Astrocyte of the hippocampus (primary cell): ENCODE results near the gene SLC2A4.
A peak's percentile ranks its signal among the peaks of the same experiment; 100 is the strongest.

Experiments
- DNase-seq: peaks from one replicate; pipeline ENCODE4 v3.0.0; 2011; ENCODE audit warnings: low read depth, low spot score

The SLC2A4 gene

GRCh38 chr17:7266784-7267183, 14.7 kb upstream of the SLC2A4 start:
- no peak for DNase-seq

DNA sequence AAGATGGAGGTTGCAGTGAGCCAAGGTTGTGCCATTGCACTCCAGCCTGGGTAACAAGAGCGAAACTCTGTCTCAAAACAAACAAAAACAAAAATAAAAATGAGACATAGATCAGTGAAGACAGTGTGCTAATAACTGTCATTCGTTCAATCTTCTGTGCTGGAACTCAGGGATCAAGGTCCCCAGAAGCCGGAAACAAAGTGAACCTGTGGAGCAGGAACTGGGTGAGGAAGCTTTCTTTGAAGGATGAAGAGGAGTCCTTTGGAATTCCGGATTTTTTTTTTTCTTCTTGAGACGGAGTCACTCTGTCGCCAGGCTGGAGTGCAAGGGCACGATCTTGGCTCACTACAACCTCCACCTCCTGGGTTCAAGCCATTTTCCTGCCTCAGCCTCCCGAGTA, 2.1 kb upstream of the SLC2A4 start:
- no peak for DNase-seq

GRCh38 chr17:7280519-7281073, 922 bp upstream of the SLC2A4 start:
- DNase-seq: peak; percentile 89

DNA sequence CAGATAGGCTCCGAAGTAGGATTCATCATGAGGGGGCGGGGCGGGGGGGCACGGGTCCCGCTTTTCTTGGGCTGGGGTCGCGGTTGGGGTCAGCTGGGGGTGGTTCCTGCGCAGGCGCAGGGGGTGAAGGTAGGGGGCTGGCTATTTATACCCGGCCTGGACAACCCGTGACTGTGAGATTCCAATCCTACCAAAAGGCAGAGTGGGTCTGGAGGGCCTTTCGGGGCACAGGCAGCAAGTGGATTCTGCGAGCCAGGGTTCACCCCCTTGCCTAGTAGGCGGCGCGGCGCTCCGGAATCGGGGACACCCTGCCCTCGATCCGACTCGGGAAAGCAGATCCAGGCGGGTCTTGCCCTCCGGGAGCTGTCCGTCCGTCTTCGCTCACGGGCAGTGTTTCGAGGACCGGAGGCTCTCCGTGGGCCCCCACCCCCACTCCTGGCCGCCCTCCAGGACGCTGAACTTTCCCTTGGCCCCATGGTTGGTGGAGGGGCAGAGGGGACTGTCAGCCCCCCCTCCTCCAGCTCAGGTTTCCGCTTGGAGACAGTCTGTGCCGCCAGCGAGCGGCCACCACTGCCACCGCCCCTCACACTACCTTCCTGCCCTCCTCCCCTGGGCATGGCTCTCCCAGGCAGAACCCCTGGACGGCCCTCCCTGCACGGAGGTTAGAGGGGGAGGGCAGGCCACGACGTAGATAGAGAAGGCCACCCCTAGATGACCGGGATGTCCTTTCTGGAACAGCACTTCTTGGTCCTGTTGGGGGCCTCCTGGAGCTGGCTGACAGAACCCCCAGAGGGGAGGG, 634 bp downstream of the SLC2A4 start:
- no peak for DNase-seq

GRCh38 chr17:7282752-7283321, 1.3 kb downstream of the SLC2A4 start:
- no peak for DNase-seq

DNA sequence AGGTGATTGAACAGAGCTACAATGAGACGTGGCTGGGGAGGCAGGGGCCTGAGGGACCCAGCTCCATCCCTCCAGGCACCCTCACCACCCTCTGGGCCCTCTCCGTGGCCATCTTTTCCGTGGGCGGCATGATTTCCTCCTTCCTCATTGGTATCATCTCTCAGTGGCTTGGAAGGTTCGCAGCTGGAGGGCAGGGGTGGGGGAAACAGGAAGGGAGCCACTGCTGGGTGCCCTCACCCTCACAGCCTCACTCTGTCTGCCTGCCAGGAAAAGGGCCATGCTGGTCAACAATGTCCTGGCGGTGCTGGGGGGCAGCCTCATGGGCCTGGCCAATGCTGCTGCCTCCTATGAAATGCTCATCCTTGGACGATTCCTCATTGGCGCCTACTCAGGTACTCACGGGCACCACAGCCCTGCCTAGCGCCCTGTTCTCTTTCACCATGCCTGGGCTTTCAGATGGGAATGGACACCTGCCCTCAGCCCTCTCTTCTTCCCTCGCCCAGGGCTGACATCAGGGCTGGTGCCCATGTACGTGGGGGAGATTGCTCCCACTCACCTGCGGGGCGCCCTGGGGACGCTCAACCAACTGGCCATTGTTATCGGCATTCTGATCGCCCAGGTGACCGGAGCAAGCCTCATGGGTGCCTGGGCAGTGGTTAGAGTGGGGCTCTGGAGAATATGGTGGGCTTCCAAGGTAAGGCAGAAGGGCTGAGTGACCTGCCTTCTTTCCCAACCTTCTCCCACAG, 2.1 kb downstream of the SLC2A4 start:
- no peak for DNase-seq

DNA sequence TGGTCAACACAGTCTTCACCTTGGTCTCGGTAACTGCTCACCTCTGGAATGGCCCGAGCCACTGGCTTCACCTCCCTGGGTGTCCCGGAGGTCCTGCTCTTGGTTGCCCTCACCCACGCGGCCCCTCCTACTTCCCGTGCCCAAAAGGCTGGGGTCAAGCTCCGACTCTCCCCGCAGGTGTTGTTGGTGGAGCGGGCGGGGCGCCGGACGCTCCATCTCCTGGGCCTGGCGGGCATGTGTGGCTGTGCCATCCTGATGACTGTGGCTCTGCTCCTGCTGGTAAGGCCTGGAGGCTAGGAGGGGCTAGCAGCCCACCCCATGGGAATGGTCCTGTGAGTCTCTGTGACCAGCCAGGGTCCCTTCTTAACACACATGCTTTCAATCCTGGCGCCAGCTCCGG, 3.4 kb downstream of the SLC2A4 start:
- no peak for DNase-seq

DNA sequence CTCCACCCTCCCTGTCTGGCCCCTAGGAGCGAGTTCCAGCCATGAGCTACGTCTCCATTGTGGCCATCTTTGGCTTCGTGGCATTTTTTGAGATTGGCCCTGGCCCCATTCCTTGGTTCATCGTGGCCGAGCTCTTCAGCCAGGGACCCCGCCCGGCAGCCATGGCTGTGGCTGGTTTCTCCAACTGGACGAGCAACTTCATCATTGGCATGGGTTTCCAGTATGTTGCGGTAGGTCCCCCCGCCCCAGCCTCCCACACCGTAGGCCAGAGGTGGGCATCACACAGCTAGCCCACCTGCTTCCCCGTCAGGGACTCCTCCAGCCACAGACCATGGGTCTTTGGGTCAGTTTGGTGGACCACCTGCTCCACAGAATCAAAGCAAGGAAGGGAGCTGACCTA, 4.2 kb downstream of the SLC2A4 start:
- DNase-seq: no peak

- DNase-seq: no peak
Measured at GRCh38 chr17:7289256-7290032, 7.9 kb downstream of the SLC2A4 start.

- DNase-seq: no peak
Measured at GRCh38 chr17:7290166-7290565, 8.6 kb downstream of the SLC2A4 start.

- DNase-seq: no peak
Measured at GRCh38 chr17:7290685-7291084, 9.2 kb downstream of the SLC2A4 start.

GRCh38 chr17:7292194-7292593, 10.7 kb downstream of the SLC2A4 start:
- DNase-seq: no peak

DNA sequence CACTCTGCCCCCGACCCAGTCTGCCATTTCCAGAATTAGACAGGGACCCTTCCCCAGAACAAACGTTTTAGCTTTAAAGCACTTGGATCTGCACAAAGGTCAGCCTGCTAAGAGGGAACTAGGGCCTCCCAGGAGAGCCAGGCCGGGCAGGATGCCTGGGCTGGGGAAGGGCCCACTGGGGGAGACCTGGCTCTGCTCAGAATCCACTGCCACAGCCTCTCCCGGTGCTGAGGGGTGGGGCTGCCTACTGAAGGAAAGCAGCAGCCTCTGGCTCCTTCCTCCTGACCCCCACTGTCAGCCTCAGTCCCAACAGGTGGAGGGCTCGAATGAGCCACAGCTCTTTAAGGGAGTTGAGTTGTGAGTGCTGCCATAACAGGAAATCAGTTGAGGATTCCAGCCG, 11.2 kb downstream of the SLC2A4 start:
- DNase-seq: no peak

- no peak for DNase-seq
Measured at GRCh38 chr17:7293159-7293558, 11.6 kb downstream of the SLC2A4 start.

GRCh38 chr17:7293816-7294613, 12.5 kb downstream of the SLC2A4 start:
- no peak for DNase-seq

DNA sequence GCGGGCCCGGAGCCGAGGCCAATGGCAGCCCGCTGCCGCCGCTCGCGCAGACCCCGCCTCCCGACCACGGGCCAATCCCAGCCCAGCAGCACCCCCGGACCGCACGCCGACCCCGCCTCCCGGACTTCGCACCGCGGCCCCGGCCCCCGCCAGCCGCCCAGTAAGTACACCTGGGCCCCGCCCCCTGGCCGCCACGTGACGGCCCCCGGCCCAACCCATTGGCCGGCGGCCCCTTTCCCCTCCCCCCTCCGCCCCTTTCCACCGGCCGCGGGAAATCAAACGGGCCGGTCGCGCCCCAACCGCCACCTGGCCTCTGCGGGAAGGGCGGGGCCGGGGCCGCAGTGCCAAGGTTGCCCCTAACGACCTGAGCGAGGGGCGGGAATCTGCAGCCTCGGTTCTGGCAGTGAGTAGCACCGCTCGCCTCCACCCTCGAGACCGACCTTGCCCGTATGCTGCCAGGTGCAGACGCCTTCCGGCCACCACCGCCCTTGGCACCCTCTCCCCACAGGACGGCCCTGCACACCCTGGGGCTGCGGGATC, 13.2 kb downstream of the SLC2A4 start, which contains the start of gene YBX2:
TSS of gene YBX2 (minus strand) at position 26 of the 540 bp plus-strand sequence. CDS start 139 bp downstream, outside the sequence.
- DNase-seq: peak; percentile 59

- DNase-seq: no peak
Measured at GRCh38 chr17:7295230-7296180, 14.0 kb downstream of the SLC2A4 start.

- peak; percentile 92 for DNase-seq
Measured at GRCh38 chr17:7296189-7296861, 14.8 kb downstream of the SLC2A4 start.

GRCh38 chr17:7304179-7304578, 22.7 kb downstream of the SLC2A4 start:
- DNase-seq: no peak
